ENCODE results near the gene EPB41L1.

- no peak for TF ChIP-seq ZNF155 (tag by site-specific recombination; IDR thresholded peaks at IDR 0.05)
- no peak for TF ChIP-seq CTCF (tag by site-specific recombination; IDR thresholded peaks at IDR 0.05)
- no peak for TF ChIP-seq REST (tag by site-specific recombination; IDR thresholded peaks at IDR 0.05)
- TF ChIP-seq TRIM28 (IDR thresholded peaks at IDR 0.05; ENCODE audit: borderline replicate concordance, low read length): no peak
- TF ChIP-seq BCL11A (tag by site-specific recombination; IDR thresholded peaks at IDR 0.05; ENCODE audit: low read depth): no peak
- no peak for TF ChIP-seq REPIN1 (tag by site-specific recombination; IDR thresholded peaks at IDR 0.05; ENCODE audit: low read depth)
- TF ChIP-seq HOXD13 (CRISPR knock-in tag; IDR thresholded peaks at IDR 0.05; ENCODE audit: borderline replicate concordance): no peak
- no peak for TF ChIP-seq ZNF214 (tag by site-specific recombination; IDR thresholded peaks at IDR 0.05; ENCODE audit: borderline replicate concordance)
- no peak for TF ChIP-seq PBX3 (CRISPR knock-in tag; IDR thresholded peaks at IDR 0.05)
- TF ChIP-seq ZFP3 (tag by site-specific recombination; IDR thresholded peaks at IDR 0.05; ENCODE audit: low read depth): no peak
- TF ChIP-seq ZNF398 (tag by site-specific recombination; IDR thresholded peaks at IDR 0.05): no peak
- no peak for TF ChIP-seq ZNF585B (tag by site-specific recombination; IDR thresholded peaks at IDR 0.05)
- no peak for TF ChIP-seq TCF7L2 (IDR thresholded peaks at IDR 0.05; ENCODE audit: borderline replicate concordance, low read depth, low read length)
- no peak for TF ChIP-seq ZNF76 (tag by site-specific recombination; IDR thresholded peaks at IDR 0.05; ENCODE audit: borderline replicate concordance, low read depth)
These were observed 21.7 kb upstream of the EPB41L1 start for GRCh38 chr20:36132802-36133211.
